C4-2B (cell line): ENCODE data around the gene CDYL.

ENCODE experiments used
- ZFX ChIP-seq: fragments of 450-650 bp; IDR thresholded peaks from 2 replicates; pipeline ENCODE4 v1.6.1; 2017
- TF ChIP-seq, protein P1 (sequence below): fragments of 450-650 bp; conservative IDR thresholded peaks from 2 replicates; pipeline ENCODE4 v1.5.1; 2017; ENCODE audit warnings: mild to moderate bottlenecking

- TF ChIP-seq, protein P1, sequence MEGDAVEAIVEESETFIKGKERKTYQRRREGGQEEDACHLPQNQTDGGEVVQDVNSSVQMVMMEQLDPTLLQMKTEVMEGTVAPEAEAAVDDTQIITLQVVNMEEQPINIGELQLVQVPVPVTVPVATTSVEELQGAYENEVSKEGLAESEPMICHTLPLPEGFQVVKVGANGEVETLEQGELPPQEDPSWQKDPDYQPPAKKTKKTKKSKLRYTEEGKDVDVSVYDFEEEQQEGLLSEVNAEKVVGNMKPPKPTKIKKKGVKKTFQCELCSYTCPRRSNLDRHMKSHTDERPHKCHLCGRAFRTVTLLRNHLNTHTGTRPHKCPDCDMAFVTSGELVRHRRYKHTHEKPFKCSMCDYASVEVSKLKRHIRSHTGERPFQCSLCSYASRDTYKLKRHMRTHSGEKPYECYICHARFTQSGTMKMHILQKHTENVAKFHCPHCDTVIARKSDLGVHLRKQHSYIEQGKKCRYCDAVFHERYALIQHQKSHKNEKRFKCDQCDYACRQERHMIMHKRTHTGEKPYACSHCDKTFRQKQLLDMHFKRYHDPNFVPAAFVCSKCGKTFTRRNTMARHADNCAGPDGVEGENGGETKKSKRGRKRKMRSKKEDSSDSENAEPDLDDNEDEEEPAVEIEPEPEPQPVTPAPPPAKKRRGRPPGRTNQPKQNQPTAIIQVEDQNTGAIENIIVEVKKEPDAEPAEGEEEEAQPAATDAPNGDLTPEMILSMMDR = no peak
- TF ChIP-seq ZFX = no peak
These were observed 5.2 kb downstream of the CDYL start for GRCh38 chr6:4781426-4781825.
